NOMO-1 (cell line): ENCODE measurements around the gene NDUFS7.
"Not testable (repeated sequence)": the region's sequence is repeated elsewhere in the genome, so short reads cannot be mapped to it uniquely, and the experiment has no call there.

ENCODE experiments used
- DNase-seq, 2 experiments: peaks; one replicate each; lab custom pipeline; 2025; ENCODE audit not compliant: unreplicated experiment in 2 of 2; lab: John Stamatoyannopoulos, UW

NDUFS7 gene

GRCh38 chr19:1429750-1430149 lies 46.0 kb downstream of the NDUFS7 start:
- DNase-seq = no peak

- DNase-seq = no peak
Observed at GRCh38 chr19:1430246-1430645, 46.5 kb downstream of the NDUFS7 start.

- DNase-seq = no peak
Observed at GRCh38 chr19:1431759-1432506, 48.2 kb downstream of the NDUFS7 start.

- DNase-seq = no peak
Observed at GRCh38 chr19:1432507-1432887, 48.8 kb downstream of the NDUFS7 start.

GRCh38 chr19:1433119-1434039 lies 49.7 kb downstream of the NDUFS7 start:
- DNase-seq = no peak

- DNase-seq = no peak
Observed at GRCh38 chr19:1434040-1434366, 50.3 kb downstream of the NDUFS7 start.

- no peak for DNase-seq
Observed at GRCh38 chr19:1434577-1435060, 50.9 kb downstream of the NDUFS7 start.

GRCh38 chr19:1435378-1435989 lies 51.8 kb downstream of the NDUFS7 start:
- DNase-seq = no peak

GRCh38 chr19:1437609-1438008 lies 53.9 kb downstream of the NDUFS7 start:
- DNase-seq = no peak

GRCh38 chr19:1438035-1438932 lies 54.6 kb downstream of the NDUFS7 start, which contains the start of gene RPS15:
Gene RPS15, plus strand, starts transcription at chr19:1438396. Its CDS starts 30 bp downstream, at chr19:1438426.
- DNase-seq = peak; percentile 87 to 93

- DNase-seq = no peak
Observed at GRCh38 chr19:1438933-1439354, 55.2 kb downstream of the NDUFS7 start.

- not testable (repeated sequence) for DNase-seq
Observed at GRCh38 chr19:1439525-1440417, 56.1 kb downstream of the NDUFS7 start.

- DNase-seq = no peak
Observed at GRCh38 chr19:1440418-1440801, 56.7 kb downstream of the NDUFS7 start.

GRCh38 chr19:1441022-1441426 lies 57.3 kb downstream of the NDUFS7 start:
- no peak for DNase-seq

- DNase-seq = no peak
Observed at GRCh38 chr19:1441677-1442438, 58.2 kb downstream of the NDUFS7 start.
